HepG2 (cell line): ENCODE measurements around the gene RCHY1. TPM values are rescaled to one million over a fixed set of nuclear protein-coding genes. Genes with fewer than 3 reads are reported as not detected.

ENCODE experiments used
- ARNTL ChIP-seq: sonication (generic); formaldehyde crosslinking; IDR thresholded peaks from 2 replicates; pipeline ENCODE4 v1.4.0; 2020; ENCODE audit warnings: mild to moderate bottlenecking, missing genetic modification reagents
- BCL6 ChIP-seq: IDR thresholded peaks from 2 replicates; pipeline ENCODE4 v1.6.1; 2016; ENCODE audit warnings: missing genetic modification reagents, missing compliant biosample characterization
- CBX5 ChIP-seq: sonication (generic); formaldehyde crosslinking; IDR thresholded peaks from 2 replicates; pipeline ENCODE4 v1.4.0; 2020; ENCODE audit warnings: missing genetic modification reagents, borderline replicate concordance
- HNRNPLL ChIP-seq: fragments of 200-400 bp; formaldehyde crosslinking; IDR thresholded peaks from 2 replicates; pipeline ENCODE4 v1.6.1; 2017; ENCODE audit warnings: mild to moderate bottlenecking, low read depth, low read length; ENCODE audit not compliant: poor library complexity, severe bottlenecking
- KDM6A ChIP-seq: IDR thresholded peaks from 2 replicates; pipeline ENCODE4 v1.6.1; 2016; ENCODE audit warnings: low read depth
- MTF2 ChIP-seq: sonication (generic); formaldehyde crosslinking; IDR thresholded peaks from 2 replicates; pipeline ENCODE4 v1.5.0; 2020; ENCODE audit warnings: missing genetic modification reagents, borderline replicate concordance
- POLR2G ChIP-seq: fragments of 200-400 bp; formaldehyde crosslinking; IDR thresholded peaks from 2 replicates; pipeline ENCODE4 v1.6.1; 2018; ENCODE audit warnings: mild to moderate bottlenecking, low read depth, low read length, moderate library complexity
- SNRNP70 ChIP-seq: fragments of 200-400 bp; formaldehyde crosslinking; IDR thresholded peaks from 2 replicates; pipeline ENCODE4 v1.6.1; 2017; ENCODE audit warnings: mild to moderate bottlenecking, low read depth, low read length, moderate library complexity
- SP140L ChIP-seq: sonication (generic); formaldehyde crosslinking; IDR thresholded peaks from 2 replicates; pipeline ENCODE4 v1.4.0; 2020; ENCODE audit warnings: missing genetic modification reagents, borderline replicate concordance
- ZNF235 ChIP-seq: sonication (generic); formaldehyde crosslinking; IDR thresholded peaks from 2 replicates; pipeline ENCODE4 v1.8.1; 2023; ENCODE audit warnings: mild to moderate bottlenecking, missing genetic modification reagents, borderline replicate concordance
- ZNF326 ChIP-seq: sonication (generic); formaldehyde crosslinking; IDR thresholded peaks from 2 replicates; pipeline ENCODE4 v1.4.0; 2020; ENCODE audit warnings: missing genetic modification reagents, borderline replicate concordance
- ZNF607 ChIP-seq: sonication (generic); formaldehyde crosslinking; IDR thresholded peaks from 2 replicates; pipeline ENCODE4 v1.5.1; 2020; ENCODE audit warnings: missing genetic modification reagents, mild to moderate bottlenecking, borderline replicate concordance
- ZNF644 ChIP-seq: IDR thresholded peaks from 2 replicates; pipeline ENCODE4 v1.6.1; 2016; ENCODE audit warnings: low read depth
- ZNF737 ChIP-seq: sonication (generic); formaldehyde crosslinking; IDR thresholded peaks from 2 replicates; pipeline ENCODE4 v1.5.0; 2020; ENCODE audit warnings: missing genetic modification reagents, mild to moderate bottlenecking, borderline replicate concordance
- ZSCAN20 ChIP-seq: sonication (generic); formaldehyde crosslinking; IDR thresholded peaks from 2 replicates; pipeline ENCODE4 v1.4.0; 2020; ENCODE audit warnings: missing genetic modification reagents, mild to moderate bottlenecking, borderline replicate concordance
- ZSCAN30 ChIP-seq: sonication (generic); formaldehyde crosslinking; IDR thresholded peaks from 2 replicates; pipeline ENCODE4 v1.5.0; 2020; ENCODE audit warnings: mild to moderate bottlenecking, missing genetic modification reagents
- polyA plus RNA-seq, 8 experiments: library from polyadenylated mRNA; depleted of rRNA in 3 of 8; stranded (reverse) in 7 of 8; unstranded in 1 of 8; fragments of >200 nt; fragmentation: Illumina TruSeq in 4 of 8; extraction: Trizol in 4 of 8; gene quantifications; 2 replicates each; pipeline versions ENCODE4 v1.2.1 to v1.2.3, GENCODE V29; 2011 to 2016; ENCODE audit warnings: low read depth in 4 of 8, missing spikeins in 1 of 8, mixed read lengths in 1 of 8; ENCODE audit not compliant: insufficient read depth in 1 of 8
- total RNA-seq, 5 experiments: library from RNA; depleted of rRNA; stranded (reverse); fragments of >200 nt; fragmentation: Illumina TruSeq; extraction: Trizol; gene quantifications; 2 replicates each; pipeline ENCODE4 v1.2.3, GENCODE V29; 2016; ENCODE audit warnings: low read depth in 1 of 5
- TF ChIP-seq, protein P1 (sequence below): sonication (generic); formaldehyde crosslinking; IDR thresholded peaks from 2 replicates; pipeline ENCODE4 v1.5.0; 2020; ENCODE audit warnings: mild to moderate bottlenecking, missing genetic modification reagents
- TF ChIP-seq, protein P2 (sequence below), 2 experiments: sonication (generic) in 1 of 2; formaldehyde crosslinking in 1 of 2; IDR thresholded peaks; 2 replicates each; pipeline versions ENCODE4 v1.6.1 to v1.9.0; 2014 to 2022; ENCODE audit warnings: antibody characterized with exemption in 1 of 2, borderline replicate concordance in 1 of 2, inconsistent platforms in 1 of 2, low read depth in 1 of 2, missing genetic modification reagents in 1 of 2
- TF ChIP-seq, protein P3 (sequence below): sonication (generic); formaldehyde crosslinking; IDR thresholded peaks from 2 replicates; pipeline ENCODE4 v1.4.0; 2020; ENCODE audit warnings: mild to moderate bottlenecking, missing genetic modification reagents, borderline replicate concordance

RCHY1 gene
- total and polyA plus RNA-seq, 2 of the 13 experiments (the other 11 are each of a cell fraction or from before 2014, with no cell fraction given) = 19.9 to 30.5 TPM

GRCh38 chr4:75514131-75514948, at the start of gene RCHY1, which contains the start of gene THAP6 (continued):
- TF ChIP-seq HNRNPLL (peak; percentile 100), MTF2 (CRISPR knock-in tag) (0 out of 2 replicates have a peak, but pooled peaks have one; percentile 80), SNRNP70 (no peak), KDM6A (CRISPR knock-in tag) (0 out of 2 replicates have a peak, but pooled peaks have one; percentile 5), ZNF326 (CRISPR knock-in tag) (no peak), ZNF607 (CRISPR knock-in tag) (no peak), ZSCAN30 (CRISPR knock-in tag) (no peak; the same call in 1 of the 2 replicates), CBX5 (CRISPR knock-in tag) (peak; percentile 64; the same call in 1 of the 2 replicates), BCL6 (CRISPR knock-in tag) (peak; percentile 46; the same call in 1 of the 2 replicates), ZNF235 (peak; percentile 58; the same call in 1 of the 2 replicates), SP140L (no peak; the same call in 1 of the 2 replicates), ZSCAN20 (CRISPR knock-in tag) (no peak), POLR2G (peak; percentile 96), ARNTL (peak; percentile 81), ZNF644 (peak; percentile 67; the same call in 1 of the 2 replicates), ZNF737 (CRISPR knock-in tag) (no peak)
- TF ChIP-seq, protein P1, sequence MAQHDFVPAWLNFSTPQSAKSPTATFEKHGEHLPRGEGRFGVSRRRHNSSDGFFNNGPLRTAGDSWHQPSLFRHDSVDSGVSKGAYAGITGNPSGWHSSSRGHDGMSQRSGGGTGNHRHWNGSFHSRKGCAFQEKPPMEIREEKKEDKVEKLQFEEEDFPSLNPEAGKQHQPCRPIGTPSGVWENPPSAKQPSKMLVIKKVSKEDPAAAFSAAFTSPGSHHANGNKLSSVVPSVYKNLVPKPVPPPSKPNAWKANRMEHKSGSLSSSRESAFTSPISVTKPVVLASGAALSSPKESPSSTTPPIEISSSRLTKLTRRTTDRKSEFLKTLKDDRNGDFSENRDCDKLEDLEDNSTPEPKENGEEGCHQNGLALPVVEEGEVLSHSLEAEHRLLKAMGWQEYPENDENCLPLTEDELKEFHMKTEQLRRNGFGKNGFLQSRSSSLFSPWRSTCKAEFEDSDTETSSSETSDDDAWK = no peak
- TF ChIP-seq, protein P2, sequence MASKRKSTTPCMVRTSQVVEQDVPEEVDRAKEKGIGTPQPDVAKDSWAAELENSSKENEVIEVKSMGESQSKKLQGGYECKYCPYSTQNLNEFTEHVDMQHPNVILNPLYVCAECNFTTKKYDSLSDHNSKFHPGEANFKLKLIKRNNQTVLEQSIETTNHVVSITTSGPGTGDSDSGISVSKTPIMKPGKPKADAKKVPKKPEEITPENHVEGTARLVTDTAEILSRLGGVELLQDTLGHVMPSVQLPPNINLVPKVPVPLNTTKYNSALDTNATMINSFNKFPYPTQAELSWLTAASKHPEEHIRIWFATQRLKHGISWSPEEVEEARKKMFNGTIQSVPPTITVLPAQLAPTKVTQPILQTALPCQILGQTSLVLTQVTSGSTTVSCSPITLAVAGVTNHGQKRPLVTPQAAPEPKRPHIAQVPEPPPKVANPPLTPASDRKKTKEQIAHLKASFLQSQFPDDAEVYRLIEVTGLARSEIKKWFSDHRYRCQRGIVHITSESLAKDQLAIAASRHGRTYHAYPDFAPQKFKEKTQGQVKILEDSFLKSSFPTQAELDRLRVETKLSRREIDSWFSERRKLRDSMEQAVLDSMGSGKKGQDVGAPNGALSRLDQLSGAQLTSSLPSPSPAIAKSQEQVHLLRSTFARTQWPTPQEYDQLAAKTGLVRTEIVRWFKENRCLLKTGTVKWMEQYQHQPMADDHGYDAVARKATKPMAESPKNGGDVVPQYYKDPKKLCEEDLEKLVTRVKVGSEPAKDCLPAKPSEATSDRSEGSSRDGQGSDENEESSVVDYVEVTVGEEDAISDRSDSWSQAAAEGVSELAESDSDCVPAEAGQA (IDR thresholded peaks at IDR 0.05; ENCODE audit: low read depth) = peak; percentile 97
- TF ChIP-seq, protein P2 (CRISPR knock-in tag; IDR thresholded peaks at IDR 0.05; ENCODE audit: borderline replicate concordance) = no peak
- TF ChIP-seq, protein P3, sequence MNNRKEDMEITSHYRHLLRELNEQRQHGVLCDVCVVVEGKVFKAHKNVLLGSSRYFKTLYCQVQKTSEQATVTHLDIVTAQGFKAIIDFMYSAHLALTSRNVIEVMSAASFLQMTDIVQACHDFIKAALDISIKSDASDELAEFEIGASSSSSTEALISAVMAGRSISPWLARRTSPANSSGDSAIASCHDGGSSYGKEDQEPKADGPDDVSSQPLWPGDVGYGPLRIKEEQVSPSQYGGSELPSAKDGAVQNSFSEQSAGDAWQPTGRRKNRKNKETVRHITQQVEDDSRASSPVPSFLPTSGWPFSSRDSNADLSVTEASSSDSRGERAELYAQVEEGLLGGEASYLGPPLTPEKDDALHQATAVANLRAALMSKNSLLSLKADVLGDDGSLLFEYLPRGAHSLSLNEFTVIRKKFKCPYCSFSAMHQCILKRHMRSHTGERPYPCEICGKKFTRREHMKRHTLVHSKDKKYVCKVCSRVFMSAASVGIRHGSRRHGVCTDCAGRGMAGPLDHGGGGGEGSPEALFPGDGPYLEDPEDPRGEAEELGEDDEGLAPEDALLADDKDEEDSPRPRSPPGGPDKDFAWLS (CRISPR knock-in tag) = no peak
